HG03045 (cell line): ENCODE data around the gene KCNS3.
"Not testable (repeated sequence)": the region's sequence is repeated elsewhere in the genome, so short reads cannot be mapped to it uniquely, and the experiment has no call there.

Source experiments
- ATAC-seq: cut with Tn5 transposase; IDR thresholded peaks from one replicate; pipeline ENCODE4 v1.9.1; 2021; ENCODE audit warnings: mild to moderate bottlenecking, moderate library complexity; ENCODE audit not compliant: unreplicated experiment

The KCNS3 gene

GRCh38 chr2:17936599-17936998 lies 58.1 kb downstream of the KCNS3 start:
- no peak for ATAC-seq

- no peak for ATAC-seq
These were observed 61.7 kb downstream of the KCNS3 start for GRCh38 chr2:17940091-17940630.

DNA sequence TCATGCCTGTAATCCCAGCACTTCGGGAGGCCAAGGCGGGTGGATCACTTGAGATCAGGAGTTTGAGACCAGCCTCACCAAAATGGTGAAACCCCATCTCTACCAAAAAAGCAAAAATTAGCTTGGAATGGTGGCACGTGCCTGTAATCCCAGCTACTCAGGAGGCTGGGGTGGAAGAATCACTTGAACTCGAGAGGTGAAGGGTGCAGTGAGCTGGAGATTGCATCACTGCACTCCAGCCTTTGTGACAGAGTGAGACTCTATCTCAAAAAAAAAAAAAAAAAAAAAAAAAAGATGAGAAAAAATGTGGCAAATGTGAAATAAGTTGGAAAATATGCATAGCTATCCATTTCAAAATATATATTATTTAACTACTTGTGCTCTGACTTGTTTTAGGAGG lies 65.0 kb downstream of the KCNS3 start:
- ATAC-seq = no peak

GRCh38 chr2:17947113-17947512 lies 68.6 kb downstream of the KCNS3 start:
- ATAC-seq = no peak

DNA sequence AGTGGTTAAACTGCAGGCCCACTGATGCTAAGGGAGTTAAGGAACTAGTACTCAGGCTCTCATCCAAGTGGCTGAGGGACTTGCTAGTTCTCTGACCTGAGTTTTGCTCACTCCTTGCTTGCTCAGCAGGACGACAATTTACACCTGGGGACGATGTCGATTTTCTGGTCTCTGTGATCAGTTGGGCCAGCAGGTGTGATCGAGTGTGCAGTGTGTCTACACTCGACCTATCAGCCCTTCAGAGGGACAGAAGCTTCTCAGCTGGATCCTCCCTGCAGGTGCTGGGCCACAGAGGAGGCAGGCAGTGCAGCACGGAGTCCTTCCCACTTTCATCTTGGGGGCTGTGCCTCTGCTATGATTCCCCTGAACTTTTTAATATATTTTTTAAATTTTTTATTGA lies 71.5 kb downstream of the KCNS3 start:
- ATAC-seq = no peak

DNA sequence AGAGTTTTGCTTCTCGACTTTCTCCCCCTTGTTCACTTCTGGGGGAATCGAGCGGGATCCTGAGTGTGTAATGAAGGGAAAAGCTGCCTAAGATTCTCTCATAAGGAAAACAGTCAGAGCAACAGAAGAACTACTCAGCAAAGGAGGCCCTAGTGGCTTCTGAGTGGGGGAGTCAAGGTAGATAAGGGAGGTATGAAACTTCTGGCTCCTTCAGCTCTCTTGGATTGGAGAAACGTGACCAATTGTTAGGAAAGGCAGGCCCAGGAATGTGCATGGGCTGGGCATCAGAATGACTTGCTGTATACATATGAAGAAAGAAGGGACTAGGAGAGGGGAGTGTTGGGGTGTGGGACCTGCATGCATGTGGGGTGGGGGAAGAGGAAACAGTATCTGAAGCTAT lies 73.1 kb downstream of the KCNS3 start:
- no peak for ATAC-seq

- ATAC-seq = no peak
These were observed 80.1 kb downstream of the KCNS3 start for GRCh38 chr2:17958466-17959092.

- no peak for ATAC-seq
These were observed 80.9 kb downstream of the KCNS3 start for GRCh38 chr2:17959356-17959755.

- ATAC-seq = no peak
These were observed 81.4 kb downstream of the KCNS3 start for GRCh38 chr2:17959833-17960232.

DNA sequence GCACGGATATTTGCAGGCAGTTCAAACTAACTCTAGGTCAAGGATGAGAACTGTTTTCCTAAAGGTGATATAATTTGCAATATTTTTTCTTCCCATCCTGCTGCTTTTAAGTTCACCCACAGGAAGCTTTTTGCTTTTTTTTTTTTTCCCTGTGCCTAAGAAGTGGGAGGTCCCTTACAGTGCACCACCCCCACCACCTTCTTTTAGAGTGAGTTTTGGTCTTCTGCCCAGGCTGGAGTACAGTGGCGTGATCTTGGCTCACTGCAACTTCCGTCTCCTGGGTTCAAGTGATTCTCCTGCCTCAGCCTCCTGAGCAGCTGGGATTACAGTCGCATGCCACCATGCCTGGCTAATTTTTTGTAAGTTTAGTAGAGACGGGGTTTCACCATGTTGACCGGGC lies 82.5 kb downstream of the KCNS3 start:
- ATAC-seq = no peak

DNA sequence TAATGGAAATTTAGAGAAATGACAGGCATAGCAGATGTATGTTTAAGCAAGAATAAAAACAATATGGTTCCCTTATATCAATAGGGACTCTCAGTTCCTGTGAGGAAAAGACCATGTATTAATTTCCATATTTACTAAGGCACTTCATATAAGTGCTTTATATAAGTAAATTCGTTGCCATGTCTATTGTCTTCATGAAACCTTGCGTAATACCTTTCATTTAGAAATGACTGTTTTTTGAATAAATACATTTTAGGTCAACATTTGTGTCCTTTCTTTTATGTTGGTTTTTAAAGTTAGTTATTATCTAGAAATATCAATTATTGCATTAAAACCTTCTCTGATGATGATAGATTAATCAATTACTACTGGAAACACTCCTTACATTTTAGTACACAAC lies 83.3 kb downstream of the KCNS3 start:
- no peak for ATAC-seq

- no peak for ATAC-seq
These were observed 84.4 kb downstream of the KCNS3 start for GRCh38 chr2:17962876-17963275.

GRCh38 chr2:17963571-17963970 lies 85.1 kb downstream of the KCNS3 start:
- ATAC-seq = not testable (repeated sequence)

DNA sequence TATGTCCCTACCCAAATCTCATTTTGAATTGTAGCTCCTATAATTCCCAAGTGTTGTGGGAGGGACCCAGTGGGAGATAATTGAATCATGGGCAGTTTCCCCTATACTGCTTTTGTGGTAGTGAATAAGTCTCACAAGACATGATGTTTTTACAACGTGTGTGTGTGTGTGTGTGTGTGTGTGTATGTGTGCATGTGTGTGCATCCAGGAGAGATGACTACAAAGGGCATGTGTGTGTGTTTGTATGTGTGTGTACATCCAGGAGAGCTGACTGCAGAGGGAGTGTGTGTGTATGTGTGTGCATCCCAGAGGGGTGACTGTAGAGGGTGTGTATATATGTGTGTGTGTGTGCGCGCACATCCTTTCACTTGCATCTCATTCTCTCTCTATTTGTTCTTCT lies 86.7 kb downstream of the KCNS3 start:
- ATAC-seq = no peak

- no peak for ATAC-seq
These were observed 88.3 kb downstream of the KCNS3 start for GRCh38 chr2:17966798-17967197.

- ATAC-seq = no peak
These were observed 91.2 kb downstream of the KCNS3 start for GRCh38 chr2:17969661-17970060.

GRCh38 chr2:17971531-17972125 lies 93.2 kb downstream of the KCNS3 start:
- no peak for ATAC-seq

GRCh38 chr2:17972991-17973390 lies 94.5 kb downstream of the KCNS3 start:
- ATAC-seq = no peak

- ATAC-seq = no peak
These were observed 96.9 kb downstream of the KCNS3 start for GRCh38 chr2:17975401-17975800.

DNA sequence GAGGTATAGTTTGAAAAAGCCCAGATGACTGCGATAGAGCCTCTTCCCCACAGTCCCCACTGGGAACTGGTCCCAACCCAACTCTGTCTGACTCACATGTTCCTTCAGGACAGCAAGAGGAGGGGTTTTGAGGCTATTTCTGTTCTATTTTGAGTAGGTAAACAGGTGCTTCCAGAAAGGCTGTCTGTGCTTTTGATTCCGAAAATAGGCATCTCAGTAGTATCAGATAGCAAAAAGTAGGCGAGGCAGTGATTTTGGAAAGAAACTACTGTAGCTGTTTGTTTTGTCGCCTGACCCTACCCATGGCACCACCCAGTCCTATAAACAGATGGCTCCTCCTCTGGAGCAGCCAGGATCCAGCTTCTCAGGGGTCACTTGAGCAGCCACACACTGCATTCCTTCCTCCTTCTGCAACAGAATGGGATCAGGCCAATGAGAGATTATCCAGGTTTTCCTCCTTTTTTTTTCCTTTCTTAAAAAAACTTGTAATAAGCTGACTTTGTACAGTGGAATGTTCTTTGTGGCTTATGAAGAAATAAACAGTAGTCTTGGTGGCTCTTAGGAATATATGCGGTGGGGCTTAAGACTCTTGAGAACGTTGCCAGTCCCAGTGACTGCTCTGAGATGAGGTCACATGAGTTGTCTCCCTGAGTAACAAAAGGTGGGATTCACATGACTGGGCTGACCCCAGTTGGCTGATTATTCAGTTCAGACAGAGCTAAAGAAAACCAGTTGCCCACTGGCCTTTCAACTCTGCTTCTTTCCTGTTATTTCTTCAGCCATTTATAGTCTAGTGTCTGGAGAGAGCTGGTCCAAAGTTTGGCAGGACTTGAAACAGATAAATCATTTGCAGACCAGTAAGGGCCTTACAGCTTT lies 98.6 kb downstream of the KCNS3 start:
- no peak for ATAC-seq

DNA sequence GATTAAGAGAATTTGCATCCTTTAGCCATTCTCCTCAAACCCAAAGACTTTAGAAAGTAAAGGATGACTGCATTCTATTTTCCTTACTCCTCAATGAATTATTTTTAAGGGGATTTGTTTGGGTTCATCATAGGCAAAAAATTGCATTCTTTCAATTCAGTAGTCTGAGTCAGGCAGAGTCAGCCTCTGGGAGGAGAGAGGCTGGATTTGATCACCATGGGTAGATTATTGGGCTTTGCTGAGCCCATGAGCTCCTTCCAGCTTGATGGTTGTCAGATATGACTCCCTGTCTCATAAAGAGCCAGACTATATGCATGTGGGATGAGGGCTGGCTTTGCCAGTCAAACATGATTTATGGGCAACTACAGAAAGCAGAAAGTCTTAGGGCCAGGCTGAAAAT lies 101.2 kb downstream of the KCNS3 start:
- no peak for ATAC-seq

GRCh38 chr2:17981936-17982335 lies 103.5 kb downstream of the KCNS3 start:
- ATAC-seq = no peak
